C4-2B (cell line): Measurements from ENCODE around the gene SPC25.

ENCODE experiments used
- H3K27ac ChIP-seq: fragments of 450-650 bp; 2 replicates; pipeline ENCODE4 v1.5.1; 2017
- ZFX ChIP-seq: fragments of 450-650 bp; IDR thresholded peaks from 2 replicates; pipeline ENCODE4 v1.6.1; 2017
- TF ChIP-seq, protein P1 (sequence below): fragments of 450-650 bp; conservative IDR thresholded peaks from 2 replicates; pipeline ENCODE4 v1.5.1; 2017; ENCODE audit warnings: mild to moderate bottlenecking

The SPC25 gene

DNA sequence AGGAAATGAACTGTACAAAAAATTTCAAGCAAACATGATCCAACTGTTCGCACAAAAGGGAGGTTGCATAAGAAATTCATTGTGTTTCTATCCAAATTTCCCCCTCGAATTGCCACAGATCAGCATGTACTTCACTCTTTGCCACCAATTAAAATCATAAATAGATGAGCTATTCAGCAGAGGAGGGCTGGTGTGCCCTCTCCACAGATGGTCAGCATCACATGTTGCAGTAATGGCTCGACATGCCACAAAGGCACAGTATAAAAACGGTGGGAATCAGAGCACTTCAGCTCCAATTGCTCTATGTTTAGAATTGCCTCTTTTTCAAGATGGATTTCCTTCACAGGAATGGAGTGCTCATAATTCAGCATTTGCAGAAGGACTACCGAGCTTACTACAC lies 10.8 kb upstream of the SPC25 start, which contains the start of gene G6PC2:
Gene G6PC2 (plus strand): TSS at position 289 of the 400 bp plus-strand sequence. CDS start 41 bp downstream, at position 330.
- TF ChIP-seq, protein P1, sequence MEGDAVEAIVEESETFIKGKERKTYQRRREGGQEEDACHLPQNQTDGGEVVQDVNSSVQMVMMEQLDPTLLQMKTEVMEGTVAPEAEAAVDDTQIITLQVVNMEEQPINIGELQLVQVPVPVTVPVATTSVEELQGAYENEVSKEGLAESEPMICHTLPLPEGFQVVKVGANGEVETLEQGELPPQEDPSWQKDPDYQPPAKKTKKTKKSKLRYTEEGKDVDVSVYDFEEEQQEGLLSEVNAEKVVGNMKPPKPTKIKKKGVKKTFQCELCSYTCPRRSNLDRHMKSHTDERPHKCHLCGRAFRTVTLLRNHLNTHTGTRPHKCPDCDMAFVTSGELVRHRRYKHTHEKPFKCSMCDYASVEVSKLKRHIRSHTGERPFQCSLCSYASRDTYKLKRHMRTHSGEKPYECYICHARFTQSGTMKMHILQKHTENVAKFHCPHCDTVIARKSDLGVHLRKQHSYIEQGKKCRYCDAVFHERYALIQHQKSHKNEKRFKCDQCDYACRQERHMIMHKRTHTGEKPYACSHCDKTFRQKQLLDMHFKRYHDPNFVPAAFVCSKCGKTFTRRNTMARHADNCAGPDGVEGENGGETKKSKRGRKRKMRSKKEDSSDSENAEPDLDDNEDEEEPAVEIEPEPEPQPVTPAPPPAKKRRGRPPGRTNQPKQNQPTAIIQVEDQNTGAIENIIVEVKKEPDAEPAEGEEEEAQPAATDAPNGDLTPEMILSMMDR, result no peak
- no peak for TF ChIP-seq ZFX
- H3K27ac ChIP-seq, result no peak within 1 kb of the TSS

DNA sequence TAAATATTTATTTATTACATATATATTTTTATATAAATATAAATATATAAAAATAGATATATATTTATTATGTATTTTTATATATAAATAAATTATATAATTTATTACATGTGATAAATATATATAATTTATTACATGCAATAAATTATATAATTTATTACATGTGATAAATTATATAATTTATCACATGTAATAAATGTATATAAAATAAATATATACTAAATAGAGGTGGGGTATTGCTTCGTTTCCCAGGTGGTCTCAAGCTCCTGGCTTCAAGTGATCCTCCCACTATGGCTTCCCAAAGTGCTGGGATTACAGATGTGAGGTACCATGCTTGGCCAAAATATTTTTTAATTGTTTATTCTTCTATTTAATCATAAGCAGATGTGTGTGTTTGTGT lies 7.2 kb upstream of the SPC25 start:
- H3K27ac ChIP-seq, result no peak overlapping the region
- TF ChIP-seq, protein P1, result no peak
- no peak for TF ChIP-seq ZFX

DNA sequence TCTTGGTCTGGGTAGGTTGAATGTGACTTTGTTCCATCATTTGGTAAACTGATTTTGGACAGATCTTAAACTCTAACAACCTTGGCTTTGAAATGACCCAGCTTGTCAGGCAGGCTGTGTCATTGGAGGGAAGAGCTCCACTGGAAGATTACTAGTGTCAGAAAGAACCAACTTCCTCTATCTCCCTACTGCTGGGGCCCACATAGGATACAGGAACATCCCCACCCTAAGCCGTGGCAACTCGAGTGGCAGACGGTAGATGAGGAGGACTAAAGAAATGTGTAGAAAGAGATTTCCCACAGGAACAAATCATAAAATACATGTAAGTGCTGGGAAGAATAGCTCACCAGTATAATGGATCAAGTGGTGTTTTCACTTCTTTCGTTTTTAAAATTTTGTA lies 6.6 kb upstream of the SPC25 start:
- TF ChIP-seq ZFX, result no peak
- TF ChIP-seq, protein P1, result no peak

DNA sequence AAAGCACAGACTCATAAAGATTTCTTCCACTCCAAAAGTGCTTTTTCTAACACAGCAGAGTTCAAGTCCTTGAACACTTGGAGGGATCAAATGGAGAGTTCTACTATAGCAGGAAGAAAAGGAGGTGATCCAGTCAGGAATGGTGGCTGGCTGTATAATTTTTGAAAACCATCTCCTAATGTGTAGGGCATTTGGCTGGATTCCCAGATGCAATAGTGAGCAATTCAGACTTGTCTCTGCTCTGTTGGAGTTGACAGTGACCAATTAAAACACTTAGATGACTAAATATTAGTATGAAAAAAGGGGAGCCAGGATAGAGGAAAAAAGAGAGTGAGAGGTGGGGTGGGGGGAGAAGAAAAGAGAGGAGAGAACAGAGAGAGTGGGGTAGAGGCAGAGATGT lies 5.5 kb upstream of the SPC25 start:
- no peak overlapping the region for H3K27ac ChIP-seq

More for the DNA sequence above, 6.6 kb upstream of the SPC25 start:
- H3K27ac ChIP-seq, result no peak overlapping the region

DNA sequence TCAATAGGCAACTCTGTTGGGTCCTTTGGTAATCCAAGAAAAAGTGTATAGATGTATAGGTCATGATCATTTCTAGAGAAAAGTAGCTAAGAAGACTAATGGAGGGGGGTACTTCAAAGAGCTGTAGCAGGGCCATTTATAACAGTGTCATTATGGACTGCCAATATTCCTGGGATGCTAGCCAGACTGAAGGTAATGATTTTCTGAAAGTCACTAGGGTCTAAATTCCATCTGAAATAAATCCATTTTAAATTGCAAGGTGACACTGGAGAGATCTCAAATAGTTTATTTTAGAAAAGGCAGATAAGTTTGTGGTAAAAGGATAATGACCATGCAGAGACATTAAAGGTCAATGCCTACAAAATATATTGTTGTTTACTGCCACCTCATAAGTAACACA lies 4.5 kb upstream of the SPC25 start:
- H3K27ac ChIP-seq, result no peak overlapping the region
- TF ChIP-seq, protein P1, result no peak
- TF ChIP-seq ZFX, result no peak

More for the DNA sequence above, 5.5 kb upstream of the SPC25 start:
- TF ChIP-seq ZFX, result no peak
- TF ChIP-seq, protein P1, result no peak

DNA sequence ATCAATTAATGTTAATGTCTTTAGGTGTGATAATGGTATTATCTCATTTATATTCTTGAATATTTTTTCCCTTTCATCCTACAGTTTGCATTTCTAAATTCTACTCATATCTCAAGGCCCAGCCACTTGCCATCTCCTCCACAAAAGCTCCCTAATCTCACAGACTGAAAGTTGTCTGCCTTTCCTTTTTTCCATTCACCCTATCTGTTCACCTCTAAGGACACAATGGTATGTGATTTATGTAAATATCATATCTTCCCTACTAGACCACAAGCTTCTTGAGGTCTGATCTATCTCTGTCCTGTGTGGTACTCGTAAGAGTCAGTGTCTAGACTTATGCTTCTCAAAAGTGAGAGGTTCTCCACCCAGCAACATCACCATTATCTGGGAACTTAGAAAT lies 3.9 kb upstream of the SPC25 start:
- TF ChIP-seq ZFX, result no peak
- TF ChIP-seq, protein P1, result no peak
- no peak overlapping the region for H3K27ac ChIP-seq

DNA sequence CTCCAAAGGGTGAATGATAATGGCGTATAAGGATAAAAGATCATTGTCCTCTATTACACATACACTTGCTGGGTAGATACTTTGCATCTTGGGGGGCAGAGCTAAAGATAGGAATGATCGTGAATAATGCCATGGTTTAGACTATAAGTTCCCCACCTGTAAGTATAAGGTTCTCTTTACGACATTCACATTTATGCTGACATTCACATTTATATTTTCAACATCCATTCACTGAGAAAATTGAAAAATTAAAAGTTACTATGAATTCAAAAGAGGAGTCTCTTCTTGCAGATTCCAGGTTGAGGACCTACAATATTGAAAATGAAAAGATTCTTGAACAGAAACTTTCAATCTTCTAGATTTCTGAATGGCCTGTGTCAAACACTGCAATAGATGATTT lies 2.1 kb upstream of the SPC25 start:
- no peak overlapping the region for H3K27ac ChIP-seq
- TF ChIP-seq, protein P1, result no peak
- TF ChIP-seq ZFX, result no peak

DNA sequence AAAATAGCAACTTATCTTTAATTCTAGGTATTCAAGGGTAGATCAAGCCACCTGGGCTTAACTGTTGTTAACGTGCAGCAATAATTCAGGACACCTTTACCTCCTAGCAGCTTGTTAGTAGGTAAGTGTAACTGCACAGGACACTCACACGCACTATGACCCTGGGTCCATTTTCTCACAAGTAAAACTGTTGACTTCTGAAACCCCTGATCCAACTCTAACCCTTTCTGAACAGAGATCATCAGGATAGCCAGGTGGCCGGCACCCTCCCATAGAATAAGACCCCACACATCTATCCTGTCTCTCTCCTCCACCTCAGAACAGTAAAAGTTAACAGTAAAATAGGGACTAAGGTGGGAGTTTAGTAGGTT lies 610 bp downstream of the SPC25 start:
- no peak for TF ChIP-seq ZFX
- TF ChIP-seq, protein P1, result no peak
- peak overlapping the region; percentile 77 for H3K27ac ChIP-seq
